Measurements from ENCODE around the gene SH3RF1. TPM values are rescaled to one million over a fixed set of nuclear protein-coding genes. Genes with fewer than 3 reads are reported as not detected.
"Not testable (repeated sequence)": the region's sequence is repeated elsewhere in the genome, so short reads cannot be mapped to it uniquely, and the experiment has no call there.

The SH3RF1 gene
- polyA plus RNA-seq, 1 donor: 20.3 TPM

DNA sequence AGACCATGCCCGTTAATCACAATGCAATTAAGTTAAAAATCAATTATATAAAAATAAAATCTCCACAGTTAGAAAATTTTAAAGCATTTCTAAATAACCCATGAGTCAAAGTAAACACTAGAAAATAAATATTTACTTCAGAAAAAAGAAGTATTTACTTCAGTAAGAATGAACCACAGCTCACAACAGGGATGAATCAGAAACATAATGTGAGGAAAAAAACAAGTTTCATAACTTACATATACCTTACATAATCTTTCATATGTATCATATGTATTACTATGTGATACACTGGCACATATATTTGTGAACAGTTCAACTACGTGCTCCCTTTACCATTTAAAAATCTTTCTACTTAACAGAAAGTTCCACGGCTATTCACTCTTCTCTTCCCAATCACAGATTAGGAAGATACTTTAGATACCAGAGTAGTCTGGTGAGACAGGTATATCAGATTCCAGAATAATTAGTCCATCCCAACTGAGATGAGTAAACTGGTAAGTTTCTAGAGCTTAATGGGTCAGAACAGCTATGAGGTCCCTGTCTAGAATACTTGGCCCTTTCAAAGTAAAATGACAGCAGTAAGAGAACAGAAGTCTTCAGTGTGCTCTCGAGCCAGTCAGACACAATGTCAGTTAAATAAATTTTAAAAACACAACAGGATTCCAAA is 70.3 kb downstream of the SH3RF1 start:
- no peak for DNase-seq

DNA sequence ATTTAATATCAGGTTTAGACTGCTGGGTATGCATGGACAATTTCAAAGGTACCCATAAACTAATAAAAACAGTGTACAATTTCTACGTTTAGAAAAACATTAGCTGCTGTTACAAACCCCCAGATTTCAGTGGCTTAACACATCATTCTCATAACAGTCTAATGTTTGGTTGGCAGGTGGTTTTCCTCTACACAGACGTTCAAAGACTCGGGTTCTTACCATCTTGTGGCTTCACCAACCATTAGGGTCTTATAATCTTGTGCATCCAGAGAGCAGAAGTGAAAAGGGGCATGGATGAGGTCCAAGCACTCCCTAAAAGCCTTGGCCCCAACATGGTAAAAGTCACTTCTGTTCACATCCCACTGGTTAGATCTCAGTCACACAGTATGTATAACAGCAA is 71.6 kb downstream of the SH3RF1 start:
- no peak for DNase-seq

DNA sequence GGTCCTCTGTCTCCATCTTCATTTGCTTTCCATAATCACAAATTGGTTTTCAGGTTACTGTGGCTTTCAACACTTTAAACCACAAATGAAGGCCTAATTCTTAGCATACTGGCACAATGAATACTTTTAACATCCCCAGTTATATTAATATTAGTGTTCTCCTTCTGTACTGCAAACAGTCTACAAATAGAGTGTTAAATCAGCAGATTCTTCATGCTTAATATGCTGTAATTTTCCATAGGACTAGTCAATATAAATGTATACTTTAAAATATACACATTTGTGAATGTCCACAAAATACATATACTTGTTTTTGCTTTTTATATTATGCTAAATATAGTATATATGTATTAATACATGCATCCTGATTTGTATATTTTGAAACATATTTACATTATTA is 72.6 kb downstream of the SH3RF1 start:
- no peak for DNase-seq

DNA sequence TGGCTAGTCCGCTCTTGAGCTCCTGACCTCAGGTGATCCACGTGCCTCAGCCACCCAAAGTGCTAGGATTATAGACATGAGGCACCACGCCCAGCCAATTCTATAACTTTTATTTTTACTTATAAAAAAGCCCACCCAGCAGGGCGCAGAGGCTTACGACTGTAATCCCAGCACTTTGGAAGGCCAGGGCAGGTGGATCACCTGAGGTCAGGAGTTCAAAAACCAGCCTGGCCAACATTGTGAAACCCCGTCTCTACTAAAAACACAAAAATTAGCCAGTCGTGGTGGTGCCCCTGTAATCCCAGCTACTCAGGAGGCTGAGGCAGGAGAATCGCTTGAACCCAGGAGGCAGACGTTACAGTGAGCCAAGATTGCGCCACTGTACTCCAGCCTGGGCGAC is 73.5 kb downstream of the SH3RF1 start:
- DNase-seq: not testable (repeated sequence)

DNA sequence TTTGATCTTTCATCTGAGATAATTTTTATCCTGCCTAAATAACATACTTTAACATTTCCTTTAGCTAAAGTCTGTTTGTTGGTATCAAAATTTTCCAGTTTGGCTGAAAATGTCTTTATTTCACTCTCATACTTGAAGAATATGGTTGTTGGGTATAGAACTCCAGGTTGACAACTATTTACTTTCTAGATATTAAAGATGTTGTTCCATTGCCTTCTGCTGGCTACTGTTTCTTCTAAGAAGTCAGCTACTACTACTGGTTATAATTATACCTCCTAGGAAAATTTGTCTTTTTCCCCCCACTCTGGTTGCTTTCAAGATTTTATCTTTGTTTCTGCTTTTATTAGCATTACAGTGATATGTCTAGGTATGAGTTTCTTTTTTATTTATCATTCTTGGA is 75.7 kb downstream of the SH3RF1 start:
- DNase-seq: no peak

DNA sequence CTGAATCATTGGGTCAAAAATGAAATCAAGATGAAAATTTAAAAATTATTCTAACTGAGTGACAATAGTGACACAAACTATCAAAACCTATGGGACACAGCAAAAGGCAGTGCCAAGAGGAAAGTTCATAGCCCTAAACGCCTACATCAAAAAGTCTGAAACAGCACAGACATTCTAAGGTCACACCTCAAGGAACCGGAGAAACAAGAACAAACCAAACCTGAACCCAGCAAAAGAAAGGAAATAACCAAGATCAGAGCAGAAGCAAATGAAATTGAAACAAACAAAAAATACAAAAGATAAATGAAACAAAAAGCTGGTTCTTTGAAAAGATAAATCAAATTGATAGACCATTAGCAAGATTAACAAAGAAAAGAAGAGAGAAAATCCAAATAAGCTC is 80.8 kb downstream of the SH3RF1 start:
- not testable (repeated sequence) for DNase-seq

DNA sequence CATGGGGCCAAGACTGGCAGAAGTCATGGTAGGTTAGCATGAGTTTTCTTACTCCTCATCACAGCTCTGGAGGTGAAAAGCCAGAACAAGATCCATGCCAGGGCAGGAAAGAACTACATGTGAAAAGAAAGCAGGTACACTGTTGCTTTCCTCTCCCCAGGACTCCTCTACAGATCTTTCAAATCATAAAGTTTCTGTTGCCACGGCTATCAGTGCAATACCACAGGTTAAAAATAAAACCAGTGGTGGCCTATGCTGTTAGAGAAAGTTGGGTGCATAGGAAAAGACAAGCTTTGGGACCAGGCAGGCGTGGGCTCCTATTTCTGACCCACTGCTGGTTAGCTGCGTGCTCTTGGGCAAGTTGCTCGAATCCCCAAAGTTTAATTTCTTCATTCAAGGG is 81.4 kb downstream of the SH3RF1 start:
- DNase-seq: no peak

DNA sequence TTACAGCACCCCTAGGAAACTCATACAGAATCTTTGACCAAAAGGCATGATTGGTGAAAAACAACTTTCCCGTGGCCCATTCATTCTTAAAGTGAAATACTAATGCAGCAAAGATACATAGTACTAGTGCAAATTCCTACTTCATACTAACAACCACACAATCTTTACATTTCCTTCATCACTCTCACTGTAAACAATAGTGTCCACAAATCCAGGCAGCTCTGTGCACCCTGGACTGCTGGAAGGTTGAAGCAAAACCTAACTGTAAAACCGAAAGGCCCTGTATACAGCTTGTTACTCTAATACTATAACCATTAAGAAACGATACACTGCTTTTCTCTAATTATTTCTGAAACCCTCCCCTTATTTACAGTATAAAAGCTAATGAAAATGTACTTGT is 82.6 kb downstream of the SH3RF1 start:
- DNase-seq: no peak

DNA sequence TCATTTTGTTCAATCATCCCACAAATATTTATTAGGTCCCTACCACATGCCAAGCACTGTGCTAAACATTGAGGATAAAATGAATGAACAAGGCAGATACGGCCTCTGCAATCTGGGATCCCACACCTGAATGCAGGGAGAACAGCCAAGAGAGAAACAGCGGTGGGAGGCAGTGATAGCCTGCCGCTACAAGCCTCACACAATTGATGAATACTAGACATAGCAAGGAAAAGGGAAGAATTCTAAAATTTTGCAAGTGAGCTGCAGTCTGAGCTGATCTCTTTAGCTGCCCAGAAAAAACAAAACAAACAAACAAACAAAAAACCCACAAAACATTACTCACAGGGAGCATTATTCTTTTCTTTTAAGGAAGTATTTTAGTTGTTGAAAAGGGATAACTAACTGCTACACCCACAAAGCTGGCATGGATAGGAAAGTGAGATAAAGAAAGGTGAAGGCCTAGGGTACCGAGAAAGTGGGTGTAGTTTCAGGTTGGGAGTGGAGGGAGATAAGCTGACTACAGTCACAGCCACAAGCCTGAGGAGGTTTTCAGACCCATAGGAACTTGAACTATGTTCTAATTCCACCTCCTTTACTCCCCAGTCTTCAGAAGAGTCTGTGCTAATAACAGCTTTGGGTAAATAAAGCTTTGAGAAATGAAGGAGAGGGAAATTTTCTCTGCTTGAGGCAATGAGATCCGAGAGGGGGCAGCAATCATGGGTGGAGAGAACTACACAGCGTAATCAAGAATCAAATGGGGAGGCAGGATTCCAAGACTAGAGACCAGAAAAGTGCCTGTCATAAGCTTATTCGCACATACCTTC is 85.4 kb downstream of the SH3RF1 start:
- DNase-seq: no peak

DNA sequence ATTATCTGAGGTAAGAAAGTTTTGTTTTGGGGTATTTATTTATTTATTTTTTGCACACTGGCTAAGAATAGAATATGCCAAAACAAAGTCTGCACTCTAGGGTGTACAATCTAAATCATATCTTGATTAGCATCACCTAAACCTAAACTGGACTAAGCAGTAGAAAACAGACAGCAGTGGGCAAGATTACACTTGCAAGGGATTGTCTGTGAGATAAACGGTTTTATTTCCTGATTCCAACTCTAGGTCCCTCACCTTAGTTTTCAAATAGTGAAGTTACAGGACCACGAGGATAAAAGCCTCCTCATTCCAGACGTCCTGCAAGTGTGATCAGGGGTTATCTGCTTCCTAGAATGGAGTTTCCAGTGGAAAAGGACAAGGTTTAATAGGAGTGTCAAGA is 86.1 kb downstream of the SH3RF1 start:
- DNase-seq: no peak

DNA sequence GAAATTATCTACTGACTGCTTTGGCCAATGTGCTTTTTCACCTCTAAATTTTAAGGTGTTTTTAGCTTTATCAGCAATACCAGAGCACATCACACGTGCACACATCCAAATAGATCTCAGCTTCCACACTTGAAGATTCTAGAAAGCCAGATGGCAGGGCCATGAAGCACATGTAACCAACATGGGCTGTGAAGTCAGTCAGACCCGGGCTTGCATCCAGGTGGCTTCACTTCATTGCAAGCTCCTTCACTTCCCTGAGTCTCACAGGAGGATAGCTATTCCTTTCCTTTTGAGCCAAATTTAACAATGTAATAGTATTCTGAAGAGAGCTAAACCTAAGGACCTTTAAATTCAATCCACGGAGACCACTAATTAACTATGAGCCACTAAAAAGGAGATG is 86.5 kb downstream of the SH3RF1 start:
- no peak for DNase-seq

DNA sequence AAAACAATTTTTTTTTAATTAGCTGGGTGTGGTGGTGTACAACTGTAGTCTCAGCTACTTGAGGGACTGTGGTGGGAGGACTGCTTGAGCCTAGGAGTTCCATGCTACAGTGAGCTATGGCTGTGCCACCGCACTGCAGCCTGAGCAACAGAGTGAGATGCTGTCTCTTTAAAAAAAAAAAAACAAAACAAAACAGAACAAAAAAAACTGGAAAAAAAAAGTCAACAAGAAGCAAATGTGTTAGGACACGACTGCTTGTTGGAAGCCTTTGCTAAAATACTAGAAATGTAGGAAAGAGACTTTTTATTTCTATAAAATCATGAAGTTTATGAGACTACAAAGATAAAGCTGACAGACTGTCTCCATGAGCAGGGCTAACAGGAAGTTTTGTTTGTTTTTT is 87.2 kb downstream of the SH3RF1 start:
- DNase-seq: no peak

DNA sequence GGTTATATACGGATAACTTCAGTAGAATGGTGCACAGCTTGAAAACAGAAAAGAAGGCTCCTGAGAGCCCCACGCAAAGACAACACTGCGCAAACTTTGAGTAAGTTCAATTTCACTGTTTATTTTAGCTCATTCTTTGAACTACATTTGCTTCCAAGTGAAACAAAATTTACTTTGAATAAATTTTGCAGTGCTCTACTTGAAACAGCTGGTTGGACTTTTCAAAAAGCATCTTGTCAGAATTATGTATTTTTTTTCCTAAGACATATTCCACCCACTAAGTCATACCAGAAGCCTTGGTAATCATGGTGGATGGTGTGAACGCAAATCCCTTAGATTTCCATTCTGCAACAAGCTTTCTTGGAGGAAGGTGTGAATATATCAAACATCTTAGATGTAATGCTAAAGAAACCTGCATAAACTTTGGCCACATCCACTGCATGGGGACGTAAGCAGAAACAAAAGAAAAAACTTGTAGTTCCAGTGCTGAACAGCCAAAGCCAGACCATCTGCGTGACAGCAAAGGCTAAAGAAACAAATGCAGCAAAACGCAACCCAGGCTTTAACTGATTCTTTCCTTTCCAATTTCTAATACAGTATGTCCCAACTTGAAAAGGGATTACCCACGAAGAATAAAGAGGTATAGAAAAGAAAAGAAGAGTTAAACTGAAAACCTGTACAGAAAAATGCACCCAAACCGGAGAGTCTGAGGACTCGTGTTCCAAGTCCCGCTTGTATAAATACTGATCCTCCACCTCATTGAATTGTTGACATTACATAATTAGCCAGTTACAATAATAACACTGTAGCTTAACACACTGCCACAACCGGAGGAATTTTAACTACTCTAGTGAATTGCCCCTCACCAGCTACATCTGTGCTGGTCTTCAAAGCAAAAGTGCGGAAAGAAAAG is 90.9 kb downstream of the SH3RF1 start:
- DNase-seq: peak; percentile 42

DNA sequence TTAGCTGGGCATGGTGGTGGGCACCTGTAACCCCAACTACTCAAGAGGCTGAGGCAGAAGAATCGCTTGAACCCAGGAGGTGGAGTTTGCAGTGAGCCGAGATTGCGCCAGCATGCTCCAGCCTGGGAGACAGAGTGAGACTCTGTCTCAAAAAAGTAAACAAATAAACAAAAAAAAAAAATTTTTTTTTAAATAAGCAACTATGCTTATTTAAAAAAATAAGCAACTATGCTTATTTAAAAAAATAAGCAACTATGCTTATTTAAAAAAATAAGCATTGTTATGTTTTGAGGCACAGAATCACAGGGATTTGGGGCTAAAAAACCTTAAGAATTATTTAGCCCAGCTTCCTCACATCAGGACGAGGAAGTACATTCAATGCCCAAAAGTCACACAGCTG is 92.7 kb downstream of the SH3RF1 start:
- DNase-seq: not testable (repeated sequence)

DNA sequence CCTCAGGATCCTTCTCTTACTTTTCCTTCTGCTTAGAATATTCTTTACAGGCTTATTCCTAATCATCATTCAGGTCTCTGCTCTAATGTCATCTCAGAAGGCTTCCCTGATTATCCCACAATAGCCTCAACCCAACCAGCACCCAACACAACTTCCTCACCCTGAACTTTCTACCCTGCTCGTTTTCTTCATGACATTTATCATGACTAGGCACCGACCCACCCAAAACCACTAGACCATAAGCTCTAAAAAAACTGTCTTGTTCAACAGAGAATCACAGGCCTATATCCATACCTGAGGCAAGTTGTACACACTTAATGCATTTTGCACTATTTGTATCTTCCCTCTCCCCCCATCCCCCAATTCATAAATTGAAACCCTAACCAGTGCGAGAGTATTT is 95.3 kb downstream of the SH3RF1 start:
- DNase-seq: no peak

DNA sequence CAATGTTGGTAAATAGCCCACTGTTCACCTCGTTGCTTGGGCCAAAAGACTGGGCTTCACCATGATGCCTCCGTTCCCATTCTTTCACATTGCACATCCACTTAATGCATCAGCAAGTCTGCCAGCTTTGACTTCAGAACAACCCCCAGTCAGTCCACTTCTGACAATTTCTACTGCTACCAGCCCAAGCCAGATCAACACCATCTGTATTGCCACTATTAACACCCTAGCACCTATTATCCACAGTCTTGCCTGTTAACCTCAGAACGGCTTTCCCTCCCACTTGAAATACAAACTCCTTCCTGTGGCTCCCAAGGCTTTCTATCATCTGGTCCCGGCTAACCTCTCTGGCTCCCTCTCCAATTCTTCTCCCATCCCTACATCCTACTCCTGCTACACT is 95.7 kb downstream of the SH3RF1 start:
- no peak for DNase-seq

DNA sequence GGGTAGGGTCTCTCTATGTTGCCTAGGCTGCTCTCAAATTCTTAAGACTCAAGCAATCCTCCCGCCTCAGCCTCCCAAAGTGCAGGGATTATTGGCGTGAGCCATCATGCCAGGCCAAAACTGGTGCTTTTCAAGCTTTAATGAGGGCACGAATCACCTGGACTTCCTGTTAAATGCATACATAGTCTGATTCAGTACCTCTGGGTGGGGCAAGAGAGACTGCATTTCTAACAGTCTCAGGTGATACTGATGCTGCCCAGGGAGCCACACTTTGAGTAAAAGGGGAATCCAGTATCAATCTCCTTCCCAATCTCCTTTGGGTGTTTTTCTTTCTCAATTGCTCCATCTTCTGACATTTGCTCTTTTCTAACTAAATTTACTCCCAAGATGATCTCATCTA is 96.5 kb downstream of the SH3RF1 start:
- no peak for DNase-seq

DNA sequence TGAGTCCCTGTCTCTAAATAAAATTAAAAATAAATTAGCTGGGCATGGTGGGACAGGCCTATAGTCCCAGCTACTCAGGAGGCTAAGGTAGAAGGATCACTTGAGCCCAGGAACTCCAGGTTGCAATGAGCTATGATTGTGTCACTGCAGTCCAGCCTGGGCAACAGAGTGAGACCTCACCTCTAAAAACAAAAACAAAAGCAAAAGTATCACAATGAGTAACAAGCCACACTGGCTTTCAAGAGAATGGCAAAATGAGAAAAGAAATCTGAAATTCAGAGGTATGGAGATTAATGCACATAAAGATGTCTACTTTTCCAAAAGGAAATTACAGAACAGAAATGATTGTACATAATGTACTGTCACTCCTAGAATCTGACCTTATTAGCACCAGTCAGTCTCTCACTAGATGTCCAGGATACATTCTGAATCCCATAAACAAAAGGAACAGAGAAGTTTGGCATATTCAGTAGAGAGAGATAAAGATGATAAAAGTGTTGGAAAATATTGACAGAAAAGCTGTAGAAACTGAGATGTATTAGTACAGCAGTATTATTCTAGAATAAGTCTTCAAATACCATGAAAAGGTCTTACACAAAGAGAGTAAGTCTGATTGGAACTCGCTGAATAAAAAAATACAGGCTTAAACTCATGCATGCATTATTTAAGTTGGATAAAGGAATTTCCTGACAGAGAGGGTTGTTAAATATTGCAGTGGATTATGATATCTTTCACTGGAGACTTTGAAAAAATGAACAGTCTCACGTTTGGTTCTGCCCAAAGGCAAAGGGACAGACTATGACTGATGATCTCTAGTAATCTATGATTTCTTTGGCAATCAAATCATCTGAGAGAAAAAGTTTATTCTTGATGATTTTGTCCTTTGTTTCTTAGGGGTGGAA is 102.5 kb downstream of the SH3RF1 start:
- DNase-seq: no peak

DNA sequence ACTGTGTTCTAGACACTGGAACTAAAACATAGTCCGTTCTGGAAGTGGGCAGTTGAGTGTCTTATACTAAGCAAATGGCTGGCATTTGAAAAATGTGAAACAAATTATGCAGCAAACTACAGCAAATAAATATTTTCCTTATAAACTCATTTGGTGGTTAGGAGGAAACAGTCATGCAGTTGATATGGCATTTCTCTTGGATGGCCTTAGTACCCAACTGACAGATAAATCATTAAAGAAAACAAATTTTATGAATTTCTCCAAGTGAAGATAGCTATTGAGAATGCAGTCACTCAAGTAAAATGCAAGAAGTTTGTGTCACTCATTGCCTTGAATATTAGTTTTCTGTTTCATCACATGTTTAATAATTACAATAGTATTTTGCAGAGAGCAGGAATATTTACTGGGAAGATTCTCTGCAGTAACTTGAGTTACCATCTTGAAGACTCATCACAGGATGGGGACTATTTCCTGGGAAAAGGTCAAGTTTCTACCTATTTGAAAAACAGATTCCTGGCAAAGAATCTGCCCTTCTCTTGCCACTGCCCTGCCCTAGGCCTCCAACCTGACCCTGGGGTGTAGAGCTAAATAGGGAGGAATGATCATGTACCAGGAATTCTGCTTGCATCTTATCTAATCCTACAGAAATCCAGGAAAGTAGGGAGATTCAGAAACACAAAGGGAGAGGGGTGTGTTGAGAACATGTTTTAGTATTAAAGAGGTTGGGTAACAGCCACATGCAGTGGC is 105.9 kb downstream of the SH3RF1 start:
- no peak for DNase-seq

DNA sequence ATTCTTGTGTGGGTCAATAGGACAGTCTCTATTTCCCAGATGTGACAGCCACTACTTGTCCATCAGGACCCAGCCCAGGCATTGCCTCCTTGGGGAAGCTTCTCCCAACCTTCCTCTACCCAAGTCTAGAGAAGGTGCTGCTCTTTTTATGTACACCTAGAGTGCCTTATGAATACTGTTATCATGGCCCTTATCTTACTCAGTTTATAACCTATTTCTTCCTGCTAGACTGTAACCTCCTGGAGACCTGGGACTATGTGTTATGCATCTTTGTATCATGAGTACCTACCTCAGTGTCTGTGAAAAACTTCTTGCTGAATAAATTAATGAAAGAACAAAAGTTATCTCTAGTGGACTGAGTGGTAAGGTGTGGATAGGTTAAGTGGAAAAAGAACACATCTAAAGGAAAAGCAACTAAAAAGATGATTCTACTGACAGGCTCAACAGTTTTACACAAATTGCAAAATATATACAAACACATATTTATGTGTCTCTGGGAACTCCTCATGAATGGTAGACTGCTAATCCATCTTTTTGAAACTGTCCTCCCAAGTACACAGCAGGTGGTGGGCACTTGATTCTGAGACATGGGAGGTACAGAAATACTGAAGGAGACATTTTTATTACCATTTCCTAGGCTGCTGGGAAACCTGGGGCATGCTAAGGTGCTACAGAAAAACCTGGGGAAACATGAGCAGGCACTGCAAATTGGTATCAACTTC is 106.6 kb downstream of the SH3RF1 start:
- no peak for DNase-seq

DNA sequence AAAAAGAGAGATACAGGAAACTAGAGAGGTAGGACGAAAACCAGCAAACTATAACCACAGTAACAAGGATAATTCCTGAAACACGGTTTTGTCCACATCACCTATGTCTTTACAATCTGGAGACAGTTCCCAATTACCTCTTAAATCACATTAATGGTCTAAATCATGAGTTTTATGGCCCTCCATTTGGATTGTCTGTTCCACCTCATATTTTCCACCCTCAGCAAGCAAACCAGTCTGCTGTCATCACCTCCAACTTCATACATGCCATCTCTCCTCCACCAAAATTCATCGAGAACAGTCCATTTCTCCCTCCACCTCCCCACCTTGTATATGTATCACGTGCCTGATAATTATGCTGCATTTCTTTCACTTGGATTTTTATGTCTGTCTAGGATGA is 107.3 kb downstream of the SH3RF1 start:
- no peak for DNase-seq
